PFSK-1 (cell line): ENCODE measurements around the gene B9D2.

Experiments used
- FOXP2 ChIP-seq: optimal IDR thresholded peaks from 2 replicates; pipeline ENCODE3; 2011; ENCODE audit warnings: borderline replicate concordance, control low read depth, inconsistent platforms; ENCODE audit not compliant: insufficient read depth; ENCODE audit errors: extremely low read length, extremely low read depth
- POLR2AphosphoS5 ChIP-seq: IDR thresholded peaks from 2 replicates; pipeline ENCODE4 v1.6.1; 2012; ENCODE audit warnings: low read depth, mild to moderate bottlenecking, control low read depth, low read length, moderate library complexity
- SIN3A ChIP-seq: IDR thresholded peaks from 2 replicates; pipeline ENCODE4 v1.6.1; 2012; ENCODE audit warnings: mild to moderate bottlenecking, low read length, moderate library complexity, borderline replicate concordance; ENCODE audit not compliant: insufficient read depth
- TAF1 ChIP-seq: IDR thresholded peaks from 2 replicates; pipeline ENCODE4 v1.6.1; 2012; ENCODE audit warnings: low read length, control low read depth, borderline replicate concordance; ENCODE audit not compliant: insufficient read depth
- TF ChIP-seq, protein P1 (sequence below), 2 experiments: IDR thresholded peaks; 2 replicates each; pipeline versions ENCODE4 v1.6.1 to v1.8.0; 2011 to 2012; ENCODE audit warnings: low read depth in 2 of 2, low read length in 2 of 2, control low read depth in 1 of 2, inconsistent platforms in 1 of 2, mild to moderate bottlenecking in 1 of 2, moderate library complexity in 1 of 2; ENCODE audit not compliant: insufficient read depth in 1 of 2

B9D2 gene

DNA sequence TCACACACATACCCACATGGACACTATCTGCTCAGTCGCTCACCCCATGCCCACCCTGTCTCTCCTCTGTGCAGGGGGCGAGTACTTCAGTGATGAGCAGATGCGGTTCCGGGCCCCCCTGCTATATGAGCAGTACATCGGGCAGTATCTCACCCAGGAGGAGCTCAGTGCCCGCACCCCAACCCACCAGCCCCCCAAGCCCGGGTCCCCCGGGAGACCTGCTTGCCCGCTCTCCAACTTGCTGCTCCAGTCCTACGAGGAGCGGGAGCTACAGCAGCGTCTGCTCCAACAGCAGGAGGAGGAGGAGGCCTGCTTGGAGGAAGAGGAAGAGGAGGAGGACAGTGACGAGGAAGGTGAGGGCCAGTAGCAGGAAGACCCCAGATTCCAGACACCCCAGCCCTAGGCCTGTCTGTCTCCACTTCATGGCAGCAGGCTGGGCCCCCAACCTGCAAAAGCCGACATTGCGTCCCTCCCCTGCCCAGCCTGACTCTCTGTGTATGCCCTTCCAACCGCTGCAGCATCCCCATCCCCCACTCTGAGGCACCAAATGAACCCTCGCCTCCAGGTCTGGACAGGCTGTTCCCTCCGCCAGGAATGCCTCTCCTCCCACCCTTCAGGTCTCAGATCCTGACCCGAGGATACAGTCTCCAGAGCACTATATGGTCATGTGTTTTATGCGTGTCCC, 44.3 kb downstream of the B9D2 start:
- TF ChIP-seq POLR2AphosphoS5 (no peak), FOXP2 (no peak)
- TF ChIP-seq, protein P1, sequence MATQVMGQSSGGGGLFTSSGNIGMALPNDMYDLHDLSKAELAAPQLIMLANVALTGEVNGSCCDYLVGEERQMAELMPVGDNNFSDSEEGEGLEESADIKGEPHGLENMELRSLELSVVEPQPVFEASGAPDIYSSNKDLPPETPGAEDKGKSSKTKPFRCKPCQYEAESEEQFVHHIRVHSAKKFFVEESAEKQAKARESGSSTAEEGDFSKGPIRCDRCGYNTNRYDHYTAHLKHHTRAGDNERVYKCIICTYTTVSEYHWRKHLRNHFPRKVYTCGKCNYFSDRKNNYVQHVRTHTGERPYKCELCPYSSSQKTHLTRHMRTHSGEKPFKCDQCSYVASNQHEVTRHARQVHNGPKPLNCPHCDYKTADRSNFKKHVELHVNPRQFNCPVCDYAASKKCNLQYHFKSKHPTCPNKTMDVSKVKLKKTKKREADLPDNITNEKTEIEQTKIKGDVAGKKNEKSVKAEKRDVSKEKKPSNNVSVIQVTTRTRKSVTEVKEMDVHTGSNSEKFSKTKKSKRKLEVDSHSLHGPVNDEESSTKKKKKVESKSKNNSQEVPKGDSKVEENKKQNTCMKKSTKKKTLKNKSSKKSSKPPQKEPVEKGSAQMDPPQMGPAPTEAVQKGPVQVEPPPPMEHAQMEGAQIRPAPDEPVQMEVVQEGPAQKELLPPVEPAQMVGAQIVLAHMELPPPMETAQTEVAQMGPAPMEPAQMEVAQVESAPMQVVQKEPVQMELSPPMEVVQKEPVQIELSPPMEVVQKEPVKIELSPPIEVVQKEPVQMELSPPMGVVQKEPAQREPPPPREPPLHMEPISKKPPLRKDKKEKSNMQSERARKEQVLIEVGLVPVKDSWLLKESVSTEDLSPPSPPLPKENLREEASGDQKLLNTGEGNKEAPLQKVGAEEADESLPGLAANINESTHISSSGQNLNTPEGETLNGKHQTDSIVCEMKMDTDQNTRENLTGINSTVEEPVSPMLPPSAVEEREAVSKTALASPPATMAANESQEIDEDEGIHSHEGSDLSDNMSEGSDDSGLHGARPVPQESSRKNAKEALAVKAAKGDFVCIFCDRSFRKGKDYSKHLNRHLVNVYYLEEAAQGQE (IDR thresholded peaks at IDR 0.05; ENCODE audit: insufficient read depth in 1 of 2, low read depth in 2 of 2, low read length in 2 of 2), result no peak

DNA sequence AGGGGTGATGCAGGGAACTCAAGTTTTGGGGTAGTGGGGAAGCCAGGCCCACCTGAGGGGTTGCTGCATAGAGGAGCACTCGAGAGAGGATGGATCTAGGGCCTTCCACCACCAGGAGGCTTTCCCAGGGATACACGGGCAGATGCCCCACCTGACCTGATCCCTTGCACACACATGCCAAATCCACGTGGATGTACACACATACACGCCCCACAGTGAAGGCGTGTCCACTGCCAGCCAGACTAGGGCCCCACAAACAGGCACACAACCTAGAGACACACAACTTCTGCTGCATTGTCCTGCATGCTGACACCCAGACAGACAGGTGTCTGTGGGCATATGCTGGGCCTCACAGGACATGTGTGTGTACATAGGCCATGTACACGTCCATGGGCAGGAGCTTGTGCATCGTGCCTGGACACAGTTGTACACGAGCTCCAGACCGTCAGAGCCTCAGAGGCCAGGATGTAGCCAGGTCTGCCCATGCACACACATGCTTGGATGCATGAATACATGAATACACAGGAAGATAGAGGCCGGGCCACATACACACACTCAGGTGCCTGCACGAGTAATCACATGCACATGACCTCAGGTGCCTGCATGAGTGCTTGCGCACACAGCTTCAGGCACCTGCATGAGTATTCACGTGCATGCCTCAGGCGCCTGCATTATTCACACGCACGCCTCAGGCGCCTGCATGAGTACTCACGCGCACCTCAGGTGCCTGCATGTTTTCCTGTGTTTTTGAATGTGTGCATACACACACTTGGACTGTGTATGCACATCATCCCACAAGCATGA, 45.1 kb downstream of the B9D2 start:
- TF ChIP-seq POLR2AphosphoS5, result peak; percentile 34; the same call in 1 of the 2 replicates
- TF ChIP-seq, protein P1 (IDR thresholded peaks at IDR 0.05; ENCODE audit: insufficient read depth in 1 of 2, low read depth in 2 of 2, low read length in 2 of 2), result no peak
- TF ChIP-seq TAF1, result no peak

DNA sequence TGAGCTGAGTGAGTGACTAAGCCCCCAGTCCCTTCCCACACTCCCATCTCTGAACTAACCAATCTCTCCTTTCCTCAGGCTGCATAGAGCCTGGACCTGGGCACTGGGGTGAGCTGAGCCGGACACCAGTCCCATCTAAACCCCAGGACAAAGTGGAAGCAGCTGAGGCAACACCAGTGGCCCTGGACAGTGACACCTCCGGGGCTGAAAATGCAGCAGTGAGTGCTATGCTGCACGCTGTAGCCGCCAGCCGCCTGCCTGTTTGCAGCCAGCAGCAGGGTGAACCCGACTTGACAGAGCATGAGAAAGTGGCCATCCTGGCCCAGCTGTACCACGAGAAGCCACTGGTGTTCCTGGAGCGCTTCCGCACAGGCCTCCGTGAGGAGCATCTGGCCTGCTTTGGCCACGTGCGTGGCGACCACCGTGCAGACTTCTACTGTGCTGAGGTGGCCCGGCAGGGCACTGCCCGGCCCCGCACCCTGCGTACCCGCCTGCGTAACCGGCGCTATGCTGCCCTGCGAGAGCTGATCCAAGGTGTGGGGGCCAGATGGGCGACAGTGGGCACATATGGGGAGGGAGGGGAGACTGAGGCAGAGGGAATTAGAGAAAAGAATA, 47.5 kb downstream of the B9D2 start:
- TF ChIP-seq FOXP2 (no peak), TAF1 (no peak), SIN3A (no peak), POLR2AphosphoS5 (no peak)
- TF ChIP-seq, protein P1 (IDR thresholded peaks at IDR 0.05; ENCODE audit: insufficient read depth in 1 of 2, low read depth in 2 of 2, low read length in 2 of 2), result no peak

DNA sequence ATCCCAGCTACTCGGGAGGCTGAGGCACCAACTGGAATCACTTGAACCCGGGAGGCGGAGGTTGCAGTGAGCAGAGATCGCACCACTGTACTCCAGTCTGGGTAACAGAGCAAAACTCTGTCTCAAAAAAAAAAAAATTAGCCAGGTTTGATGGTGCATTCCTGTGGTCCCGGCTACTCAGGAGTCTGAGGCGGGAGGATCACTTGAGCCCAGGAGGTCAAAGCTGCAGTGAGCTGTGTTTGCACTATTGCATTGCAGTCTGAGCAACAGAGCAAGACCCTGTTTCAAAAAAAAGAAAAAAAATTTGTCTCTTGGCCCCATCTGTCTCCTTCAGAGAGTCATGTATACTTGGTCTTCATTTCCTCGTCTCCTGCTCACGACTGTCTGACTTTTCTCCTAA, 52.3 kb downstream of the B9D2 start:
- TF ChIP-seq, protein P1 (IDR thresholded peaks at IDR 0.05; ENCODE audit: insufficient read depth in 1 of 2, low read depth in 2 of 2, low read length in 2 of 2), result no peak
- no peak for TF ChIP-seq FOXP2
- no peak for TF ChIP-seq POLR2AphosphoS5
- no peak for TF ChIP-seq TAF1
- TF ChIP-seq SIN3A, result no peak
